VCaP (cell line): ENCODE data around the gene RAMP2.
"Not testable (repeated sequence)": the region's sequence is repeated elsewhere in the genome, so short reads cannot be mapped to it uniquely, and the experiment has no call there.

Experiments
- H3K27ac ChIP-seq: fragments of 450-650 bp; 2 replicates; pipeline ENCODE4 v1.5.1; 2017
- TF ChIP-seq, protein P1 (sequence below): fragments of 450-650 bp; conservative IDR thresholded peaks from 2 replicates; pipeline ENCODE4 v1.5.1; 2017; ENCODE audit warnings: mild to moderate bottlenecking, moderate library complexity

Gene RAMP2, protein sequence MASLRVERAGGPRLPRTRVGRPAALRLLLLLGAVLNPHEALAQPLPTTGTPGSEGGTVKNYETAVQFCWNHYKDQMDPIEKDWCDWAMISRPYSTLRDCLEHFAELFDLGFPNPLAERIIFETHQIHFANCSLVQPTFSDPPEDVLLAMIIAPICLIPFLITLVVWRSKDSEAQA

DNA sequence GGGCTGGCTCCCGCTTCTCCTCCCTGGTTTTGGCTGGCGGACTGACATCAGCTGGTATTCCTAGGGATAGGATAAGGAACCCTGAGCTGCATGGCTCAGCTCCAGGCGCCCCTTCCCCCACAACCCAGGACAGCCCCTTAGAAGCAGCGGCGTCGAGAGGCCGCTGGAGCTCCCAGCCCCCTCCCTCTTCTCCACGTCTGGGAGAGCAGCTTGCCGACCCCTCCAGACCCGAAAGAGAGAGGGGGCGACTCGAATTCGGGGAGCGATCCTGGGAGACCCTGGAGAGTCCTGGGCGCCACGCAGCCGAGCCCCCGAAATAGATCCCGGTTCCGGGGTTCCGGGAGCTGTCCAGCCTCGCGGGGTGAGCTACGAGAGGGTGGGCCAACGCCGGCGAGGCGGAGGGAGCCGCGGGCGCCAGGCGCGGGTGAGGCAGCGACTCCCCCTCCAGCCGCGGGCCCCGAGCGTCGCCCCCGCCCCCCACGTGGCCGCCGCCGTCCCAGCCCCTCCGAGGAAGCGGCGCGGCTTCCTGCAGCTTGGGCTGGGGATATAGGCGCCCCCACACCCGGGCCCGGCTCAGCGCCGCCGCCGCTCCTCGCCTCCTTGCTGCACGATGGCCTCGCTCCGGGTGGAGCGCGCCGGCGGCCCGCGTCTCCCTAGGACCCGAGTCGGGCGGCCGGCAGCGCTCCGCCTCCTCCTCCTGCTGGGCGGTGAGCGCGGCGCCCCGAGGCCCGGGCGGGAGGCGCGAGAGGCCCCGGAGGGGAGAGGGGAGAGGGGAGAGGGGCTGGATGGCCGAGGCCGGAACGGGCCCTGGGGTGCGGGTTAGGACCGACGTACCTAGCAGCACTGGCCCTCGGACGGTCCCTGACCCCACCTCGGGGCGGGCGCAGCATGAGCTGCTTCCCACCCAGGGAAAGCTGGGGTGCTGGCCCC is at the start of gene RAMP2:
RAMP2 (plus strand) TSS at position 576 of the 930 bp plus-strand sequence; CDS start at position 611, 35 bp downstream.
- TF ChIP-seq, protein P1, sequence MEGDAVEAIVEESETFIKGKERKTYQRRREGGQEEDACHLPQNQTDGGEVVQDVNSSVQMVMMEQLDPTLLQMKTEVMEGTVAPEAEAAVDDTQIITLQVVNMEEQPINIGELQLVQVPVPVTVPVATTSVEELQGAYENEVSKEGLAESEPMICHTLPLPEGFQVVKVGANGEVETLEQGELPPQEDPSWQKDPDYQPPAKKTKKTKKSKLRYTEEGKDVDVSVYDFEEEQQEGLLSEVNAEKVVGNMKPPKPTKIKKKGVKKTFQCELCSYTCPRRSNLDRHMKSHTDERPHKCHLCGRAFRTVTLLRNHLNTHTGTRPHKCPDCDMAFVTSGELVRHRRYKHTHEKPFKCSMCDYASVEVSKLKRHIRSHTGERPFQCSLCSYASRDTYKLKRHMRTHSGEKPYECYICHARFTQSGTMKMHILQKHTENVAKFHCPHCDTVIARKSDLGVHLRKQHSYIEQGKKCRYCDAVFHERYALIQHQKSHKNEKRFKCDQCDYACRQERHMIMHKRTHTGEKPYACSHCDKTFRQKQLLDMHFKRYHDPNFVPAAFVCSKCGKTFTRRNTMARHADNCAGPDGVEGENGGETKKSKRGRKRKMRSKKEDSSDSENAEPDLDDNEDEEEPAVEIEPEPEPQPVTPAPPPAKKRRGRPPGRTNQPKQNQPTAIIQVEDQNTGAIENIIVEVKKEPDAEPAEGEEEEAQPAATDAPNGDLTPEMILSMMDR = 0 out of 2 replicates have a peak, but pooled peaks have one; percentile 16
- H3K27ac ChIP-seq = peak within 1 kb of the TSS; percentile 61; the same call in 1 of the 2 replicates

DNA sequence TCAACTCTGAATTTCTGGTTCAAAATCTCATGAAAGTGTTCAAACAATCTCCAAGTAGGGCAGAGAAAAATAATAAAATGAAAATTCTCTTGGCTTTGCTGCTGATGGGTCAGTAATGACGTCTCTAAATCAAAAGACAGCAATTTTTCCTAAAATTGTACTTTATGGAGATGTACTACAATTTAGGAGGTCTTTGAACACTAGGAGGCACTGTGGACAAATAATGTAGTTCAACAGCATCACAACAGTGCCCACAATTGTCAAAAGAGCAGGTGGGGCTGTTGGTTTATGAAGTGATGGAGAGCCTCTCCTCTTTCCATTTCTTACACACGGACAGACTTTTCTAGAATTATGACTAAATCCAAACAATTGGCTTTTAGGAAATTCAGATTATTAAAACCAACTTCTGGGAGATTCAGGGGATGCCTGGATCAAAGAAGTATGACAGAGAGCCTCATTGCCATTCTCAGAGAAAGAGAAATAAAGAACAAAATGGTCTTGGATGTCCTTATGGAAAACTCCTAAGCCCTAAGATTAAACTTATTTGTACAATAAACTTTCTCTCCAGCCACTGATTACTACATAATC is 39.9 kb upstream of the RAMP2 start:
- H3K27ac ChIP-seq = no peak overlapping the region
- TF ChIP-seq, protein P1 = peak; percentile 72

DNA sequence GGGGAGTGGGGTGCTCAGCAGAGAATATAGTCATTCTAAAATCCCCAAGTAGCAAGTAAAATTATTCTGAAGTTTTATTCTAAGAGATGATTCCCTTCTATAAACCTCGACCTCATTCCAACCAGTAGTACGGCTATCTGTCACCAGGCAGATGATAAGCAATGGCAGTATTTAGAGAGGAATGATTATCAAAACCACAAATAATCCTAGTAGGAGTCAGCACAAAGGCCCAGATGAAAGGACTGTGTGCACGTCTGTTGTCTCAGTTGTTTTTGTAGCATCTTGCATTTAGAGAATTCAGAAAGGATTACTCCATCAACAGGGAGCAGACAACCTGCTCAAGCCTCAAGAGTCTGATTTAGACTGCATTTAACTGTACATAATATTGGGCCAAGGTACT is 37.4 kb upstream of the RAMP2 start:
- TF ChIP-seq, protein P1 = no peak
- no peak overlapping the region for H3K27ac ChIP-seq

DNA sequence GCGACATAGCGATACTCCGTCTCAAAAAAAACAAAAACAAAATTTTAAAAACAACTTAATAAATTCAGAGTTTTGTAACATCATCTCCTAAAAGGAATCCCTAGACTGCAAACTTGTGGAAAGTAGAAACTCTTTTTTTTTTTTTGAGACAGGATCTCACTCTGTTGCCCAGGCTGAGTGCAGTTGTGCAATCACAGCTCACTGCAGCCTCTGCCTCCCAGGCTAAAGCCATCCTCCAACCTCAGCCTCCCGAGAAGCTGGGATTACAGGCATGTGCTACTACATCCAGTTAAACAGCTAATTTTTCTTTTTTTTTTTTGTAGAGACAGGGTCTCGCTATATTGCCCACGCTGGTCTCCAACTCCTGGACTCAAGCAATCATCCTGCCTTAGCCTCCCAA is 35.9 kb upstream of the RAMP2 start:
- TF ChIP-seq, protein P1 = no peak
- no peak overlapping the region for H3K27ac ChIP-seq

DNA sequence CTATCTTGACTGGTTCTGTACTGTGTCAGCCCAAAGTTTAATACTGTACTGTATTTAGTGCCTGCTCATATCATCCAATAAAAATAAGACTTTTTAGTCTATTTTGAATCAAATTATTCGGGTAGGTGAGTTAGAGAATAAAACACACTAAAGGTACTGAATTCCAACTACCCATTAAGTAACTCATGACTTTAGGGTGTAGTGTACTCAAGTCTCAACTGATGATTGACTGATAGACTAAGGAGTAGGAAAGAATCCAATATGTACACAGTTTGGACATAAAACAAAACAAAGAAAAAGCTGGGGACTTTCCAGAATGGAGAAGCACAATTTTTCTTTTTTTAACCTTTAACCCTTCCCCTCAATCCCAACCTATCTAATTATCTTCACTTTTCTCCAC is 20.3 kb upstream of the RAMP2 start:
- TF ChIP-seq, protein P1 = no peak
- H3K27ac ChIP-seq = no peak overlapping the region

DNA sequence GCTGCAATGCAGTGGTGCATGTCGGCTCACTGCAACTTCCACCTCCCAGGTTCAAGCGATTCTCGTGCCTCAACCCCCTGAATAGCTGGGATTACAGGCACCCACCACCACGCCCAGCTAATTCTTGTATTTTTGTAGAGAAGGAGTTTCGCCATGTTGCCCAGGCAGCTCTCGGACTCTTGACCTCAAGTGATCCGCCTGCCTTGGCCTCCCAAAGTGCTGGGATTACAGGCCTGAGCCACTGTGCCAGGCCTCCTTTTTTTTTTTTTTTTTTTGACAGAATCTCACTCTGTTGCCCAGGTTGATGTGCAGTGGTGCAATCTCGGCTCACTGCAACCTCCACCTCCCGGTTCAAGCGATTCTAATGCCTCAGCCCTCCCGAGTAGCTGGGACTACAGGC is 18.1 kb upstream of the RAMP2 start:
- H3K27ac ChIP-seq = not testable (repeated sequence)

DNA sequence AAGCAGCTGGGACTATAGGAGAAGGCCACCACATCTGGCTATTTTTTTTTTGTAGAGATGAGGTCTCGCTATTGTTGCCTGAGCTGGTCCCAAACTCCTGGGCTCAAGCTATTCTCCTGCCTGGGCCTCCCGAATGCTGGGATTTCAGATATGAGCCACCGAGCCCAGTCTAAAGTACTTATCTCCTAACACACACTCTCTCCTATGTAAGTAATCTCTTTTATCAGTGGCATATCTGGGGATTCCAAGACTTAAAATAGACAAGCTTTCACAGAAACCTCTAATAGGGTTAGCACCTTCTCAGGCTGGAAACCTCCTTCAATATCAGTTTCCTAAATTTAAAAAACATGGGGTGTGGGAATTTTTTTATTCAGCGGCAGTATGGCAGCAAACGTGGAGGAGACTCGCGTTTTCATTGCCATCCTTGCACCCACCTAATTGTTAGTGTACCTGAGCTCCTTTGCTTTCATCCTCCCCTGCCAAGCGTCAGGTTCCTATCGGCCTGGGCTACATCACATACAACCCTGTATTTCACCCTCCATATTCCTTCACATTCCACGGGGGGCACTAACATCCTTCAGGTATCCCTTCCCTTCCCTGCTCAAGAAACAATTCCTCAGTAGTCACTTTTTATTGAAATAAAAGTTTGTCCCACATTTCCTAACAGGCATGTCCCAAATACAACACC is 17.3 kb upstream of the RAMP2 start:
- H3K27ac ChIP-seq = peak overlapping the region; percentile 92
- TF ChIP-seq, protein P1 = peak; percentile 16
